ENCODE data around the gene MEN1. TPM values are rescaled to one million over a fixed set of nuclear protein-coding genes. Genes with fewer than 3 reads are reported as not detected.

MEN1 gene
- total and polyA plus RNA-seq, 2 of the 13 experiments (the other 11 are each of a cell fraction or from before 2014, with no cell fraction given), result 20.5 to 27.3 TPM

DNA sequence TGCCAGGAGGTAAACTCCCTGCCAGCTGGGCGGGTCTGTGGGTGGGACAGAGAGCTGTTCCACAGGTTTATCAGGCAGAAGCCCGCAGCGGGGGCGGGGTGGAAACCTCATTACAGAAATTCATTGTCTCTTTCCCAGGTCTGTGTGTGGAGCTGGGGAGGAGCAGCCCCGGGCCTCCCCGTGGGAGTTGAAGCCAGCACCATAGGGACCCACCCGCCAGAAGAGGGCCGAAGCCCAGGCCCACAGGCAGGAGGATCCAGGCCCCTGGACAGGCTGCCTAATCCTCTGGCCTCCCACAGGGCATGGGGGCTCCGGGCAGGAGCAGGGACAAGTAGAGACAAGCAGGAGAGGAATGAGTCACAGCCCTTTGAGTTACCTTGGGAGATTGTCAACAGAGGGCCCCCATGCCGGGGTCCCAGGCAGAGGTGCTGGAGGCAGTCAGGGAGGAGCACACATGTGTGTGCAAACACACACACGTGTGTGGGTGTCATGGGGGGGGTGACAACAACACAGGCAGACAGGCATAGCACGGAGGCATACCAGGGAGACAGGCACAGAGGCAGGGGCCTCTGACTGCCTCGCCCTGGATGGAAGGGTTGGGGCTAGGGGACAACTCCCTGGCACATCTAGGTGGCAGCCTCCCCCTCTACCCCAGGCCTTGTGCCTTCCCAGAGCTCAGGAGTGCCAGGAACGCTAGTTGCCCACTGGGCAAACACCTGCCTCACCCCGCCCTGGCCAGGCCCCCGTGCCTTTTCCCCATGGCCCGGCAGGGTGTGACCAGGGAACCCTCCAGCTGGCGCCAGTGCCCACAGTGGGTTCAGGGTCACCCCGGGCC is 32.7 kb upstream of the MEN1 start (continued):
- no peak for TF ChIP-seq ZNF383 (CRISPR knock-in tag; IDR thresholded peaks at IDR 0.05; ENCODE audit: borderline replicate concordance)
- no peak for TF ChIP-seq CAMTA2 (CRISPR knock-in tag; IDR thresholded peaks at IDR 0.05; ENCODE audit: borderline replicate concordance)
- TF ChIP-seq ZBTB38 (CRISPR knock-in tag; IDR thresholded peaks at IDR 0.05), result no peak; the same call in 1 of the 2 replicates
- TF ChIP-seq ZNF143 (CRISPR knock-in tag; IDR thresholded peaks at IDR 0.05), result peak; percentile 17; the same call in 1 of the 2 replicates
- no peak for TF ChIP-seq NCOA5 (CRISPR knock-in tag; IDR thresholded peaks at IDR 0.05)
- no peak for TF ChIP-seq MBNL3 (CRISPR knock-in tag; conservative IDR thresholded peaks at IDR 0.05)
- TF ChIP-seq CEBPG (CRISPR knock-in tag; IDR thresholded peaks at IDR 0.05), result no peak
- no peak for TF ChIP-seq ZNF556 (CRISPR knock-in tag; IDR thresholded peaks at IDR 0.05; ENCODE audit: borderline replicate concordance)
- TF ChIP-seq, protein P1, sequence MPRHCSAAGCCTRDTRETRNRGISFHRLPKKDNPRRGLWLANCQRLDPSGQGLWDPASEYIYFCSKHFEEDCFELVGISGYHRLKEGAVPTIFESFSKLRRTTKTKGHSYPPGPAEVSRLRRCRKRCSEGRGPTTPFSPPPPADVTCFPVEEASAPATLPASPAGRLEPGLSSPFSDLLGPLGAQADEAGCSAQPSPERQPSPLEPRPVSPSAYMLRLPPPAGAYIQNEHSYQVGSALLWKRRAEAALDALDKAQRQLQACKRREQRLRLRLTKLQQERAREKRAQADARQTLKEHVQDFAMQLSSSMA (CRISPR knock-in tag; IDR thresholded peaks at IDR 0.05), result no peak
- TF ChIP-seq ZNF850 (CRISPR knock-in tag; conservative IDR thresholded peaks at IDR 0.05), result no peak
- peak; percentile 24; the same call in 1 of the 2 replicates for TF ChIP-seq RXRA (CRISPR knock-in tag; IDR thresholded peaks at IDR 0.05)
- TF ChIP-seq, protein P2, sequence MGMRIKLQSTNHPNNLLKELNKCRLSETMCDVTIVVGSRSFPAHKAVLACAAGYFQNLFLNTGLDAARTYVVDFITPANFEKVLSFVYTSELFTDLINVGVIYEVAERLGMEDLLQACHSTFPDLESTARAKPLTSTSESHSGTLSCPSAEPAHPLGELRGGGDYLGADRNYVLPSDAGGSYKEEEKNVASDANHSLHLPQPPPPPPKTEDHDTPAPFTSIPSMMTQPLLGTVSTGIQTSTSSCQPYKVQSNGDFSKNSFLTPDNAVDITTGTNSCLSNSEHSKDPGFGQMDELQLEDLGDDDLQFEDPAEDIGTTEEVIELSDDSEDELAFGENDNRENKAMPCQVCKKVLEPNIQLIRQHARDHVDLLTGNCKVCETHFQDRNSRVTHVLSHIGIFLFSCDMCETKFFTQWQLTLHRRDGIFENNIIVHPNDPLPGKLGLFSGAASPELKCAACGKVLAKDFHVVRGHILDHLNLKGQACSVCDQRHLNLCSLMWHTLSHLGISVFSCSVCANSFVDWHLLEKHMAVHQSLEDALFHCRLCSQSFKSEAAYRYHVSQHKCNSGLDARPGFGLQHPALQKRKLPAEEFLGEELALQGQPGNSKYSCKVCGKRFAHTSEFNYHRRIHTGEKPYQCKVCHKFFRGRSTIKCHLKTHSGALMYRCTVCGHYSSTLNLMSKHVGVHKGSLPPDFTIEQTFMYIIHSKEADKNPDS (CRISPR knock-in tag; IDR thresholded peaks at IDR 0.05), result no peak
- no peak for TF ChIP-seq NFIC (IDR thresholded peaks at IDR 0.05; ENCODE audit: low read length)
- TF ChIP-seq, protein P3, sequence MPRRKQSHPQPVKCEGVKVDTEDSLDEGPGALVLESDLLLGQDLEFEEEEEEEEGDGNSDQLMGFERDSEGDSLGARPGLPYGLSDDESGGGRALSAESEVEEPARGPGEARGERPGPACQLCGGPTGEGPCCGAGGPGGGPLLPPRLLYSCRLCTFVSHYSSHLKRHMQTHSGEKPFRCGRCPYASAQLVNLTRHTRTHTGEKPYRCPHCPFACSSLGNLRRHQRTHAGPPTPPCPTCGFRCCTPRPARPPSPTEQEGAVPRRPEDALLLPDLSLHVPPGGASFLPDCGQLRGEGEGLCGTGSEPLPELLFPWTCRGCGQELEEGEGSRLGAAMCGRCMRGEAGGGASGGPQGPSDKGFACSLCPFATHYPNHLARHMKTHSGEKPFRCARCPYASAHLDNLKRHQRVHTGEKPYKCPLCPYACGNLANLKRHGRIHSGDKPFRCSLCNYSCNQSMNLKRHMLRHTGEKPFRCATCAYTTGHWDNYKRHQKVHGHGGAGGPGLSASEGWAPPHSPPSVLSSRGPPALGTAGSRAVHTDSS (CRISPR knock-in tag; conservative IDR thresholded peaks at IDR 0.05), result no peak
- TF ChIP-seq ZNF83 (CRISPR knock-in tag; IDR thresholded peaks at IDR 0.05; ENCODE audit: borderline replicate concordance), result no peak
- TF ChIP-seq HNRNPLL (IDR thresholded peaks at IDR 0.05; ENCODE audit: low read depth, low read length, poor library complexity, severe bottlenecking), result no peak
- 0 out of 2 replicates have a peak, but pooled peaks have one; percentile 9 for TF ChIP-seq CREB1 (IDR thresholded peaks at IDR 0.05)
- TF ChIP-seq CREB1 (CRISPR knock-in tag; IDR thresholded peaks at IDR 0.05), result no peak
- TF ChIP-seq ZNF567 (CRISPR knock-in tag; IDR thresholded peaks at IDR 0.05; ENCODE audit: borderline replicate concordance), result no peak
- TF ChIP-seq TAF1 (CRISPR knock-in tag; IDR thresholded peaks at IDR 0.05), result no peak
- TF ChIP-seq, protein P4, sequence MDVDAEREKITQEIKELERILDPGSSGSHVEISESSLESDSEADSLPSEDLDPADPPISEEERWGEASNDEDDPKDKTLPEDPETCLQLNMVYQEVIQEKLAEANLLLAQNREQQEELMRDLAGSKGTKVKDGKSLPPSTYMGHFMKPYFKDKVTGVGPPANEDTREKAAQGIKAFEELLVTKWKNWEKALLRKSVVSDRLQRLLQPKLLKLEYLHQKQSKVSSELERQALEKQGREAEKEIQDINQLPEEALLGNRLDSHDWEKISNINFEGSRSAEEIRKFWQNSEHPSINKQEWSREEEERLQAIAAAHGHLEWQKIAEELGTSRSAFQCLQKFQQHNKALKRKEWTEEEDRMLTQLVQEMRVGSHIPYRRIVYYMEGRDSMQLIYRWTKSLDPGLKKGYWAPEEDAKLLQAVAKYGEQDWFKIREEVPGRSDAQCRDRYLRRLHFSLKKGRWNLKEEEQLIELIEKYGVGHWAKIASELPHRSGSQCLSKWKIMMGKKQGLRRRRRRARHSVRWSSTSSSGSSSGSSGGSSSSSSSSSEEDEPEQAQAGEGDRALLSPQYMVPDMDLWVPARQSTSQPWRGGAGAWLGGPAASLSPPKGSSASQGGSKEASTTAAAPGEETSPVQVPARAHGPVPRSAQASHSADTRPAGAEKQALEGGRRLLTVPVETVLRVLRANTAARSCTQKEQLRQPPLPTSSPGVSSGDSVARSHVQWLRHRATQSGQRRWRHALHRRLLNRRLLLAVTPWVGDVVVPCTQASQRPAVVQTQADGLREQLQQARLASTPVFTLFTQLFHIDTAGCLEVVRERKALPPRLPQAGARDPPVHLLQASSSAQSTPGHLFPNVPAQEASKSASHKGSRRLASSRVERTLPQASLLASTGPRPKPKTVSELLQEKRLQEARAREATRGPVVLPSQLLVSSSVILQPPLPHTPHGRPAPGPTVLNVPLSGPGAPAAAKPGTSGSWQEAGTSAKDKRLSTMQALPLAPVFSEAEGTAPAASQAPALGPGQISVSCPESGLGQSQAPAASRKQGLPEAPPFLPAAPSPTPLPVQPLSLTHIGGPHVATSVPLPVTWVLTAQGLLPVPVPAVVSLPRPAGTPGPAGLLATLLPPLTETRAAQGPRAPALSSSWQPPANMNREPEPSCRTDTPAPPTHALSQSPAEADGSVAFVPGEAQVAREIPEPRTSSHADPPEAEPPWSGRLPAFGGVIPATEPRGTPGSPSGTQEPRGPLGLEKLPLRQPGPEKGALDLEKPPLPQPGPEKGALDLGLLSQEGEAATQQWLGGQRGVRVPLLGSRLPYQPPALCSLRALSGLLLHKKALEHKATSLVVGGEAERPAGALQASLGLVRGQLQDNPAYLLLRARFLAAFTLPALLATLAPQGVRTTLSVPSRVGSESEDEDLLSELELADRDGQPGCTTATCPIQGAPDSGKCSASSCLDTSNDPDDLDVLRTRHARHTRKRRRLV (CRISPR knock-in tag; IDR thresholded peaks at IDR 0.05), result peak; percentile 33; the same call in 1 of the 2 replicates

Measured in HepG2 (cell line).